Hepatocyte (in vitro differentiated cells): ENCODE measurements around the gene TSEN15. TPM values are rescaled to one million over a fixed set of nuclear protein-coding genes. Genes with fewer than 3 reads are reported as not detected.

Experiments used
- DNase-seq: peaks from one replicate; pipeline ENCODE4 v3.0.0-alpha.2; 2016; ENCODE audit warnings: low spot score
- H2AFZ ChIP-seq: fragments of 200-600 bp; sonication (generic); 2 replicates; pipeline ENCODE4 v1.6.0; 2016; ENCODE audit warnings: antibody characterized with exemption, mild to moderate bottlenecking
- H3K27ac ChIP-seq: fragments of 200-600 bp; sonication (generic); 2 replicates; pipeline ENCODE4 v1.5.1; 2016; ENCODE audit warnings: mild to moderate bottlenecking
- H3K27me3 ChIP-seq: fragments of 200-600 bp; sonication (generic); 2 replicates; pipeline ENCODE4 v1.6.1; 2016
- H3K36me3 ChIP-seq: fragments of 200-600 bp; sonication (generic); replicated peaks from 2 replicates; pipeline ENCODE4 v1.5.1; 2016; ENCODE audit warnings: low read depth; ENCODE audit not compliant: insufficient read depth
- H3K4me1 ChIP-seq: fragments of 200-600 bp; sonication (generic); 2 replicates; pipeline ENCODE4 v1.5.1; 2016; ENCODE audit warnings: mild to moderate bottlenecking, moderate library complexity; ENCODE audit not compliant: insufficient read depth
- H3K4me2 ChIP-seq: fragments of 200-600 bp; sonication (generic); 2 replicates; pipeline ENCODE4 v1.6.0; 2016
- H3K4me3 ChIP-seq: fragments of 200-600 bp; sonication (generic); 2 replicates; pipeline ENCODE4 v1.5.1; 2016; ENCODE audit warnings: mild to moderate bottlenecking
- H3K79me2 ChIP-seq: fragments of 200-600 bp; sonication (generic); 2 replicates; pipeline ENCODE4 v1.6.0; 2017; ENCODE audit warnings: mild to moderate bottlenecking
- H3K9me2 ChIP-seq: fragments of 200-600 bp; sonication (generic); replicated peaks from 2 replicates; pipeline ENCODE4 v1.6.0; 2017; ENCODE audit warnings: mild to moderate bottlenecking; ENCODE audit not compliant: insufficient read depth
- H3K9me3 ChIP-seq: fragments of 200-600 bp; sonication (generic); 2 replicates; pipeline ENCODE4 v1.5.1; 2016; ENCODE audit warnings: low read depth, mild to moderate bottlenecking
- H4K20me1 ChIP-seq: fragments of 200-600 bp; sonication (generic); 2 replicates; pipeline ENCODE4 v1.6.0; 2016; ENCODE audit warnings: mild to moderate bottlenecking; ENCODE audit not compliant: insufficient read depth, poor library complexity, severe bottlenecking
- CTCF ChIP-seq: fragments of 200-600 bp; sonication (generic); IDR thresholded peaks from 2 replicates; pipeline ENCODE4 v1.5.1; 2016; ENCODE audit warnings: antibody characterized with exemption, mild to moderate bottlenecking; ENCODE audit not compliant: poor library complexity
- EZH2 ChIP-seq: fragments of 200-600 bp; sonication (generic); IDR thresholded peaks from 2 replicates; pipeline ENCODE4 v1.6.1; 2016; ENCODE audit warnings: antibody characterized with exemption, mild to moderate bottlenecking, borderline replicate concordance
- EZH2phosphoT487 ChIP-seq: fragments of 200-600 bp; sonication (generic); IDR thresholded peaks from one replicate; pipeline ENCODE4 v1.6.1; 2018; ENCODE audit warnings: antibody characterized with exemption, mild to moderate bottlenecking, low read depth, moderate library complexity; ENCODE audit not compliant: unreplicated experiment, severe bottlenecking
- WGBS: methylation state at CpG from one replicate; pipeline ENCODE4 v1.1.6; 2016; ENCODE audit warnings: low lambda C conversion rate; ENCODE audit errors: missing lambda C conversion rate; 5-methylcytosine and 5-hydroxymethylcytosine counted together
- polyA plus RNA-seq: library from polyadenylated mRNA; unstranded; fragments of >200 nt; fragmentation: Nextera tagmentation; extraction: Ambion mirVana; gene quantifications from 2 replicates; pipeline ENCODE4 v1.2.1, GENCODE V29; 2016
- total RNA-seq: library from RNA; depleted of rRNA; stranded (reverse); fragments of >200 nt; gene quantifications from 2 replicates; pipeline ENCODE4 v1.2.3, GENCODE V29; 2014

The TSEN15 gene
- total and polyA plus RNA-seq, 2 experiments from 2014 or later: 35.7 to 46.5 TPM

GRCh38 chr1:184019069-184019468, 32.5 kb upstream of the TSEN15 start:
- WGBS: 84% methylated on average over 5 of the region's 5 CpGs
- no peaks in the 10 kb centered on the region for H3K79me2 ChIP-seq
- H4K20me1 ChIP-seq: no peaks in the 10 kb centered on the region
- DNase-seq: no peak
- no peaks in the 10 kb centered on the region for H3K27me3 ChIP-seq
- H3K36me3 ChIP-seq: no peaks in the 10 kb centered on the region
- H3K4me2 ChIP-seq: no peak overlapping the region
- H3K4me1 ChIP-seq: no peaks in the 10 kb centered on the region
- no peak overlapping the region for H3K27ac ChIP-seq
- no peaks in the 10 kb centered on the region for H3K9me3 ChIP-seq
- H3K9me2 ChIP-seq: no peaks in the 10 kb centered on the region
- no peak overlapping the region for H2AFZ ChIP-seq
- H3K4me3 ChIP-seq: no peak overlapping the region
- no peak for TF ChIP-seq EZH2phosphoT487
- no peak for TF ChIP-seq CTCF
- TF ChIP-seq EZH2: no peak

GRCh38 chr1:184019506-184019905, 32.0 kb upstream of the TSEN15 start:
- Histone ChIP-seq H3K79me2 (no peaks in the 10 kb centered on the region), H2AFZ (no peak overlapping the region), H3K9me3 (no peaks in the 10 kb centered on the region), H3K4me2 (no peak overlapping the region), H3K4me1 (no peaks in the 10 kb centered on the region), H3K27ac (no peak overlapping the region), H3K36me3 (no peaks in the 10 kb centered on the region), H3K27me3 (no peaks in the 10 kb centered on the region), H4K20me1 (no peaks in the 10 kb centered on the region), H3K9me2 (no peaks in the 10 kb centered on the region), H3K4me3 (no peak overlapping the region)
- WGBS: 93% methylated on average over 2 of the region's 2 CpGs
- TF ChIP-seq EZH2 (no peak), EZH2phosphoT487 (no peak), CTCF (no peak)
- no peak for DNase-seq

- WGBS: 94% methylated on average over 2 of the region's 2 CpGs
- DNase-seq: no peak
- no peaks in the 10 kb centered on the region for H4K20me1 ChIP-seq
- no peak overlapping the region for H3K27ac ChIP-seq
- no peaks in the 10 kb centered on the region for H3K4me1 ChIP-seq
- no peaks in the 10 kb centered on the region for H3K9me3 ChIP-seq
- no peaks in the 10 kb centered on the region for H3K27me3 ChIP-seq
- TF ChIP-seq EZH2 (no peak), EZH2phosphoT487 (no peak), CTCF (no peak)
- no peak overlapping the region for H3K4me3 ChIP-seq
- no peaks in the 10 kb centered on the region for H3K36me3 ChIP-seq
- H3K4me2 ChIP-seq: no peak overlapping the region
- no peaks in the 10 kb centered on the region for H3K79me2 ChIP-seq
- H3K9me2 ChIP-seq: no peaks in the 10 kb centered on the region
- no peak overlapping the region for H2AFZ ChIP-seq
Observed at GRCh38 chr1:184020328-184020727, 31.2 kb upstream of the TSEN15 start.

GRCh38 chr1:184020855-184021254, 30.7 kb upstream of the TSEN15 start:
- Histone ChIP-seq H3K4me2 (no peak overlapping the region), H3K9me2 (no peaks in the 10 kb centered on the region), H2AFZ (no peak overlapping the region), H3K27me3 (no peaks in the 10 kb centered on the region), H3K4me3 (no peak overlapping the region), H3K27ac (no peak overlapping the region), H3K4me1 (no peaks in the 10 kb centered on the region), H3K36me3 (no peaks in the 10 kb centered on the region), H4K20me1 (no peaks in the 10 kb centered on the region), H3K9me3 (no peaks in the 10 kb centered on the region), H3K79me2 (no peaks in the 10 kb centered on the region)
- DNase-seq: no peak
- TF ChIP-seq EZH2 (no peak), CTCF (no peak), EZH2phosphoT487 (no peak)
- whole genome bisulfite sequencing: 62% methylated on average over 3 of the region's 3 CpGs
